Hepatocyte (in vitro differentiated cells): Measurements from ENCODE around the gene ANKRD50. TPM values are rescaled to one million over a fixed set of nuclear protein-coding genes. Genes with fewer than 3 reads are reported as not detected.

ENCODE experiments used
- DNase-seq: peaks from one replicate; pipeline ENCODE4 v3.0.0-alpha.2; 2016; ENCODE audit warnings: low spot score
- H2AFZ ChIP-seq: fragments of 200-600 bp; sonication (generic); 2 replicates; pipeline ENCODE4 v1.6.0; 2016; ENCODE audit warnings: antibody characterized with exemption, mild to moderate bottlenecking
- H3K27ac ChIP-seq: fragments of 200-600 bp; sonication (generic); 2 replicates; pipeline ENCODE4 v1.5.1; 2016; ENCODE audit warnings: mild to moderate bottlenecking
- H3K27me3 ChIP-seq: fragments of 200-600 bp; sonication (generic); 2 replicates; pipeline ENCODE4 v1.6.1; 2016
- H3K36me3 ChIP-seq: fragments of 200-600 bp; sonication (generic); replicated peaks from 2 replicates; pipeline ENCODE4 v1.5.1; 2016; ENCODE audit warnings: low read depth; ENCODE audit not compliant: insufficient read depth
- H3K4me1 ChIP-seq: fragments of 200-600 bp; sonication (generic); 2 replicates; pipeline ENCODE4 v1.5.1; 2016; ENCODE audit warnings: mild to moderate bottlenecking, moderate library complexity; ENCODE audit not compliant: insufficient read depth
- H3K4me2 ChIP-seq: fragments of 200-600 bp; sonication (generic); 2 replicates; pipeline ENCODE4 v1.6.0; 2016
- H3K4me3 ChIP-seq: fragments of 200-600 bp; sonication (generic); 2 replicates; pipeline ENCODE4 v1.5.1; 2016; ENCODE audit warnings: mild to moderate bottlenecking
- H3K79me2 ChIP-seq: fragments of 200-600 bp; sonication (generic); 2 replicates; pipeline ENCODE4 v1.6.0; 2017; ENCODE audit warnings: mild to moderate bottlenecking
- H3K9me2 ChIP-seq: fragments of 200-600 bp; sonication (generic); replicated peaks from 2 replicates; pipeline ENCODE4 v1.6.0; 2017; ENCODE audit warnings: mild to moderate bottlenecking; ENCODE audit not compliant: insufficient read depth
- H3K9me3 ChIP-seq: fragments of 200-600 bp; sonication (generic); 2 replicates; pipeline ENCODE4 v1.5.1; 2016; ENCODE audit warnings: low read depth, mild to moderate bottlenecking
- H4K20me1 ChIP-seq: fragments of 200-600 bp; sonication (generic); 2 replicates; pipeline ENCODE4 v1.6.0; 2016; ENCODE audit warnings: mild to moderate bottlenecking; ENCODE audit not compliant: insufficient read depth, poor library complexity, severe bottlenecking
- EZH2 ChIP-seq: fragments of 200-600 bp; sonication (generic); IDR thresholded peaks from 2 replicates; pipeline ENCODE4 v1.6.1; 2016; ENCODE audit warnings: antibody characterized with exemption, mild to moderate bottlenecking, borderline replicate concordance
- EZH2phosphoT487 ChIP-seq: fragments of 200-600 bp; sonication (generic); IDR thresholded peaks from one replicate; pipeline ENCODE4 v1.6.1; 2018; ENCODE audit warnings: antibody characterized with exemption, mild to moderate bottlenecking, low read depth, moderate library complexity; ENCODE audit not compliant: unreplicated experiment, severe bottlenecking
- WGBS: methylation state at CpG from one replicate; pipeline ENCODE4 v1.1.6; 2016; ENCODE audit warnings: low lambda C conversion rate; ENCODE audit errors: missing lambda C conversion rate; 5-methylcytosine and 5-hydroxymethylcytosine counted together
- polyA plus RNA-seq: library from polyadenylated mRNA; unstranded; fragments of >200 nt; fragmentation: Nextera tagmentation; extraction: Ambion mirVana; gene quantifications from 2 replicates; pipeline ENCODE4 v1.2.1, GENCODE V29; 2016
- total RNA-seq: library from RNA; depleted of rRNA; stranded (reverse); fragments of >200 nt; gene quantifications from 2 replicates; pipeline ENCODE4 v1.2.3, GENCODE V29; 2014
- TF ChIP-seq, protein P1 (sequence below): fragments of 200-600 bp; sonication (generic); IDR thresholded peaks from 2 replicates; pipeline ENCODE4 v1.5.1; 2016; ENCODE audit warnings: antibody characterized with exemption, mild to moderate bottlenecking; ENCODE audit not compliant: poor library complexity

ANKRD50 gene
- total and polyA plus RNA-seq, 2 experiments from 2014 or later: 6.7 to 37.4 TPM

DNA sequence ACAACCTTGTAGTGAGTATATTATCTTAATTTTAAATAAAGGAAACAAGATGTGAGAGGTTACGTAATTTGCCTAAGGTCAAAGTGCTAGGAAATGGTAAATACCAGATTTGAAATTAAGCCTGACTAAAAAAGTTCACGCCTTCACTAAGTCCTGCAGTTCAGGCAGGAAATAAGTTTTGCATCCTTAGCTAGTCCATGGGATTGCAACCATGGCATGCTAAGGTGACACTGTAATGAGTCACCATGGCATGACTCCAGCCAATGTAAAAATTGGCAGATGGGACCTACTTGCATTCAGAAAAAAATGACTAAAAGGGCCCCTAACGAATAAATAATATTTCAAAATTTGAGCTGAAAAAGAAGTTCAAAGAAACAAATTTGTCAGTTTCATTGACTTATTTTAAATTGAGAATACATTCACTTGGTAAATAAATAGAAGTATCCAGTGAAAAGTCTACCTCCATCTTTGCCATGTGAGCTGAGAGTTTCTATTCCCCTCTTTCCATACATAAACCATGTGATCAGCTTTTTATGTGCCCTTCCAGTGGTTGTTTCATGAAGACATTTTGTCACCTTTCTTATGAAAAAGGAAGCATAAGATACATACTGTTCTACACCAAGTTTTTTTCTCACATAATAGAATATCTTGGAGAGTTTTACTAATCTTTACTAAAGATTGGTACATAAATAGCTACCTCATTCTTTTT is 72.4 kb downstream of the ANKRD50 start:
- WGBS: 92% methylated on average over 3 of the region's 3 CpGs
- no peak overlapping the region for H3K4me3 ChIP-seq
- no peaks in the 10 kb centered on the region for H3K9me2 ChIP-seq
- H4K20me1 ChIP-seq: no peaks in the 10 kb centered on the region
- TF ChIP-seq EZH2 (no peak), EZH2phosphoT487 (no peak)
- TF ChIP-seq, protein P1, sequence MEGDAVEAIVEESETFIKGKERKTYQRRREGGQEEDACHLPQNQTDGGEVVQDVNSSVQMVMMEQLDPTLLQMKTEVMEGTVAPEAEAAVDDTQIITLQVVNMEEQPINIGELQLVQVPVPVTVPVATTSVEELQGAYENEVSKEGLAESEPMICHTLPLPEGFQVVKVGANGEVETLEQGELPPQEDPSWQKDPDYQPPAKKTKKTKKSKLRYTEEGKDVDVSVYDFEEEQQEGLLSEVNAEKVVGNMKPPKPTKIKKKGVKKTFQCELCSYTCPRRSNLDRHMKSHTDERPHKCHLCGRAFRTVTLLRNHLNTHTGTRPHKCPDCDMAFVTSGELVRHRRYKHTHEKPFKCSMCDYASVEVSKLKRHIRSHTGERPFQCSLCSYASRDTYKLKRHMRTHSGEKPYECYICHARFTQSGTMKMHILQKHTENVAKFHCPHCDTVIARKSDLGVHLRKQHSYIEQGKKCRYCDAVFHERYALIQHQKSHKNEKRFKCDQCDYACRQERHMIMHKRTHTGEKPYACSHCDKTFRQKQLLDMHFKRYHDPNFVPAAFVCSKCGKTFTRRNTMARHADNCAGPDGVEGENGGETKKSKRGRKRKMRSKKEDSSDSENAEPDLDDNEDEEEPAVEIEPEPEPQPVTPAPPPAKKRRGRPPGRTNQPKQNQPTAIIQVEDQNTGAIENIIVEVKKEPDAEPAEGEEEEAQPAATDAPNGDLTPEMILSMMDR: no peak
- no peaks in the 10 kb centered on the region for H3K27me3 ChIP-seq
- no peaks in the 10 kb centered on the region for H3K4me1 ChIP-seq
- no peaks in the 10 kb centered on the region for H3K79me2 ChIP-seq
- H3K9me3 ChIP-seq: no peaks in the 10 kb centered on the region
- no peaks in the 10 kb centered on the region for H3K36me3 ChIP-seq
- DNase-seq: no peak
- no peak overlapping the region for H3K4me2 ChIP-seq
- no peak overlapping the region for H3K27ac ChIP-seq
- no peak overlapping the region for H2AFZ ChIP-seq

DNA sequence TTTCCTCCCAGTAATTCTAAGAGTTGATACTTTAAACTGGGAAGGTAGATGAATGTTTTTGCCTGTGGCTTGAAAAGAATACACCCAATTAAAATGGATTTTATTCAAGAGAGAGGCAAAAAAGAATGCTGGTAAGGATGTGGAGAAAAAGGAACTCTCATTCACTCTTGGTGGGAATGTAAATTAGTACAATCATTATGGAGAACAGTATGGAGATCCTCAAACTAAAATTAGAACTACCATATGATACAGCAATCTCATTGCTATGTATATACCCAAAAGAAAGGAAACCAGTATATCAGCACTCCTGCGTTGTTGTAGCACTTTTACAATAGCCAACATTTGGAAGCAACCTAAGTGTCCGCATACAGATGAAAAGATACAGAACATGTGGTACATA is 75.2 kb downstream of the ANKRD50 start:
- Histone ChIP-seq H3K4me2 (no peak overlapping the region), H4K20me1 (no peaks in the 10 kb centered on the region), H3K27ac (no peak overlapping the region), H3K36me3 (no peaks in the 10 kb centered on the region), H3K4me1 (no peaks in the 10 kb centered on the region), H2AFZ (no peak overlapping the region), H3K4me3 (no peak overlapping the region), H3K27me3 (no peaks in the 10 kb centered on the region), H3K9me3 (no peaks in the 10 kb centered on the region), H3K79me2 (no peaks in the 10 kb centered on the region), H3K9me2 (no peaks in the 10 kb centered on the region)
- no peak for DNase-seq
- no peak for TF ChIP-seq EZH2phosphoT487
- TF ChIP-seq, protein P1: no peak
- 92% methylated on average over 2 of the region's 2 CpGs for WGBS

DNA sequence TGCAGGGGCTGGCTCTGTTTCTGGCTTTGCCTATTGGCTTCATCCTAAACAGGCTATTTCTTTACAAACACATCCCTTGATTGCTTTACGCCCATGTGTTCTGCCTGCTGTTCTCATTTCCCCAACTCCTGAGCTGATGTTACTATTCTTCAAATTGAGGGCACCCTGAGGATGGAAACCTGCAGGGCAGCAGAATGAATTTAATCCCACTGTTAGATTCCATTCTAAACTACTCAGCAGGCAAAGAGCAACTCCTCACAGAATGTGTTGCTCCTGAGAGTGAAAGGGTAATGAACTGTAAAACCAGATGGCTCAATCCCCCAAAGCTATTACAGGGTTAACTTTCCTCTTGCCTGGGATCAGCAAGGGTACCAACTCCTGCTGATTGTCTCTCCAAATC is 75.7 kb downstream of the ANKRD50 start:
- WGBS: 78% methylated on average over 1 of the region's 1 CpG
- Histone ChIP-seq H3K9me3 (no peaks in the 10 kb centered on the region), H3K27ac (no peak overlapping the region), H2AFZ (no peak overlapping the region), H3K4me3 (no peak overlapping the region), H3K9me2 (no peaks in the 10 kb centered on the region), H3K4me1 (no peaks in the 10 kb centered on the region), H4K20me1 (no peaks in the 10 kb centered on the region), H3K79me2 (no peaks in the 10 kb centered on the region), H3K27me3 (no peaks in the 10 kb centered on the region), H3K36me3 (no peaks in the 10 kb centered on the region), H3K4me2 (no peak overlapping the region)
- no peak for DNase-seq
- TF ChIP-seq, protein P1: no peak

DNA sequence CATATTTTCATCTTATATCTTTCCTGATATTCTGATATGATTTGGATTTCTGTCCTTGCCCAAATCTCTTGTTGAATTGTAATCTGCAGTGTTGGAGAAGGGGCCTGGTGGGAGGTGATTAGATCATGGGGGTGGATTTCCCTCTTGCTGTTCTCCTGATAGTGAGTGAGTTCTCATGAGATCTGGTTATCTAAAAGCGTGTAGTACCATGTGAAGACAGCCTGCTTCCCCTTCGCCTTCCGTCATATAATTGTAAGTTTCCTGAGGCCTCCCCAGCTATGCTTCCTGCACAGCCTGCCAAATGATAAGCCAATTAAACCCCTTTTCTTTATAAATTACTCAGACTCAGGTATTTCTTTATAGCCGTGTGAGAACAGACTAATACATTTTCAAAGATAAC is 77.2 kb downstream of the ANKRD50 start:
- DNase-seq: no peak
- Histone ChIP-seq H3K27me3 (no peaks in the 10 kb centered on the region), H3K4me2 (no peak overlapping the region), H3K79me2 (no peaks in the 10 kb centered on the region), H3K9me2 (no peaks in the 10 kb centered on the region), H3K36me3 (no peaks in the 10 kb centered on the region), H3K4me3 (no peak overlapping the region), H3K9me3 (no peaks in the 10 kb centered on the region), H2AFZ (no peak overlapping the region), H4K20me1 (no peaks in the 10 kb centered on the region), H3K27ac (no peak overlapping the region), H3K4me1 (no peaks in the 10 kb centered on the region)
- no peak for TF ChIP-seq EZH2
- no peak for TF ChIP-seq EZH2phosphoT487
- TF ChIP-seq, protein P1: no peak
- 89% methylated on average over 4 of the region's 4 CpGs for WGBS
